Prostate gland (tissue), 2 donors: ENCODE data around the gene MITF. TPM values are rescaled to one million over a fixed set of nuclear protein-coding genes. Genes with fewer than 3 reads are reported as not detected.

Experiments used
- DNase-seq: peaks from one replicate; pipeline ENCODE4 v3.0.0-alpha.2; 2019; ENCODE audit warnings: low spot score
- H3K27ac ChIP-seq, 2 donors: fragments of 200-600 bp; sonication (generic); 2 replicates each; pipeline ENCODE4 v1.5.1; 2017 to 2019
- H3K27me3 ChIP-seq: fragments of 200-600 bp; sonication (generic); replicated peaks from 2 replicates; pipeline ENCODE4 v1.5.1; 2019; ENCODE audit not compliant: insufficient read depth
- H3K36me3 ChIP-seq, 2 donors: fragments of 200-600 bp; sonication (generic); 1 replicate in 1 of 2; 2 replicates in 1 of 2; pipeline versions ENCODE4 v1.5.1 to v1.8.1; 2017 to 2019
- H3K4me1 ChIP-seq: fragments of 200-600 bp; sonication (generic); replicated peaks from 2 replicates; pipeline ENCODE4 v1.5.1; 2019
- H3K4me3 ChIP-seq, 2 donors: fragments of 200-600 bp; sonication (generic); 2 replicates each; pipeline ENCODE4 v1.5.1; 2017 to 2019
- H3K9me3 ChIP-seq: fragments of 200-600 bp; sonication (generic); 2 replicates; pipeline ENCODE4 v1.5.1; 2017
- POLR2A ChIP-seq: fragments of 450-650 bp; IDR thresholded peaks from one replicate; pipeline ENCODE4 v1.6.1; 2016; ENCODE audit warnings: antibody characterized with exemption, mild to moderate bottlenecking
- POLR2AphosphoS5 ChIP-seq: sonication (generic); formaldehyde crosslinking; IDR thresholded peaks from one replicate; pipeline ENCODE4 v1.6.1; 2017; ENCODE audit warnings: antibody characterized with exemption
- WGBS: methylation state at CpG from one replicate; pipeline ENCODE4 v1.1.5; 2018; 5-methylcytosine and 5-hydroxymethylcytosine counted together
- intact Hi-C: fragments of 100-400 bp; cut with DNase I; formaldehyde crosslinking; loops from one replicate; pipeline ENCODE4 v1.14.2; 2022
- total RNA-seq, 2 donors: library from RNA; depleted of rRNA; stranded (reverse); fragments of >200 nt; gene quantifications; one replicate each; pipeline ENCODE4 v1.1.0, GENCODE V29; 2016
- TF ChIP-seq, protein P1 (sequence below), 4 experiments: fragments of 200-600 bp in 2 of 4; fragments of 450-650 bp in 2 of 4; sonication (generic) in 2 of 4; IDR thresholded peaks; 1 replicate in 3 of 4; 2 replicates in 1 of 4; pipeline ENCODE4 v1.5.1; 2016 to 2019; ENCODE audit warnings: antibody characterized with exemption in 4 of 4, mild to moderate bottlenecking in 2 of 4, moderate library complexity in 2 of 4

Gene MITF
- total RNA-seq, 2 donors from 2014 or later, result 7.7 to 17.6 TPM

DNA sequence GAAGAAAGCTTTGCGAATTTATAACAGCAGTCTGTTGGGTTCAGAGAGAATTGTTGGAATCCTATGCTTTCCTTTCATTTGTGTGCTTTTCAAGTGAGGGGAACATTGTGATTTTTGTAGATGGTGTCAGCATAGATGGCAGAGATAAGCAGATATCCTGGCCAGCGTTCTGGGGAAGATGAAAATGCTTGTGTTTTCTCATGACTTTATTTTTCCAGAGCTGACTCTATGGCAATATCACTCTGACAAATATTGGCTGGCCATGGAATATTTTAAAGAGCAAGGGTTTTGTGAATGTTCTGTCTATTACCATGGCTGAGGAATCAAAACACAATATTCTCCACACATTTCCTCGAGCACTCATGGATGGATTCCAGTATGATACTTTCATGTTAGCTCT lies 108.8 kb downstream of the MITF start:
- H3K36me3 ChIP-seq, result no peaks in the 10 kb centered on the region
- TF ChIP-seq POLR2A, result no peak
- TF ChIP-seq, protein P1, sequence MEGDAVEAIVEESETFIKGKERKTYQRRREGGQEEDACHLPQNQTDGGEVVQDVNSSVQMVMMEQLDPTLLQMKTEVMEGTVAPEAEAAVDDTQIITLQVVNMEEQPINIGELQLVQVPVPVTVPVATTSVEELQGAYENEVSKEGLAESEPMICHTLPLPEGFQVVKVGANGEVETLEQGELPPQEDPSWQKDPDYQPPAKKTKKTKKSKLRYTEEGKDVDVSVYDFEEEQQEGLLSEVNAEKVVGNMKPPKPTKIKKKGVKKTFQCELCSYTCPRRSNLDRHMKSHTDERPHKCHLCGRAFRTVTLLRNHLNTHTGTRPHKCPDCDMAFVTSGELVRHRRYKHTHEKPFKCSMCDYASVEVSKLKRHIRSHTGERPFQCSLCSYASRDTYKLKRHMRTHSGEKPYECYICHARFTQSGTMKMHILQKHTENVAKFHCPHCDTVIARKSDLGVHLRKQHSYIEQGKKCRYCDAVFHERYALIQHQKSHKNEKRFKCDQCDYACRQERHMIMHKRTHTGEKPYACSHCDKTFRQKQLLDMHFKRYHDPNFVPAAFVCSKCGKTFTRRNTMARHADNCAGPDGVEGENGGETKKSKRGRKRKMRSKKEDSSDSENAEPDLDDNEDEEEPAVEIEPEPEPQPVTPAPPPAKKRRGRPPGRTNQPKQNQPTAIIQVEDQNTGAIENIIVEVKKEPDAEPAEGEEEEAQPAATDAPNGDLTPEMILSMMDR (IDR thresholded peaks at IDR 0.05), result no peak
- TF ChIP-seq POLR2AphosphoS5, result no peak
- no peak for DNase-seq
- H3K27me3 ChIP-seq, result no peaks in the 10 kb centered on the region
- no peak overlapping the region for H3K4me3 ChIP-seq
- no peaks in the 10 kb centered on the region for H3K4me1 ChIP-seq
- H3K27ac ChIP-seq, result no peak overlapping the region
- no peaks in the 10 kb centered on the region for H3K9me3 ChIP-seq
- WGBS, result 25% methylated on average over 3 of the region's 3 CpGs
- intact Hi-C loops, result no loop called here

DNA sequence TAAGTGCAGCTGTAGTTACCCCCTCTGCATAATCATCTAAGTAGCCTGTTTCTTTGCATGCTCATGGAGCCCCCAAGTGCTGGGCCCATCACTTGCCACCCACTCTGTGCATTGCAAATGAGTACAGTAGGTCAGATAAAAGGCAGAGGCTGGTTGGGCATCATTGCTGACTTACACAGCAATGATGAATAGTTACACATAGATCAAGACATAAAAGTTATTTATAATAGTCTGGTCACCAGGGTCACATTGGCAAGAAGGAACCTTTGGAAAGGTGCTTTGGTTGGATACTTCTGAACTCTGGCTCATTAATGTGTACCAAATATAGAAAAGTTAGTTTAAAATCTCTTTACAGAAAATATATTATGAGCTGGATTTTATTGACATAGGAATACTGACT lies 111.6 kb downstream of the MITF start:
- H3K27me3 ChIP-seq, result no peaks in the 10 kb centered on the region
- H3K36me3 ChIP-seq, result no peaks in the 10 kb centered on the region
- H3K4me1 ChIP-seq, result no peaks in the 10 kb centered on the region
- H3K9me3 ChIP-seq, result no peaks in the 10 kb centered on the region
- intact Hi-C loops, result no loop called here
- H3K27ac ChIP-seq, result no peak overlapping the region
- H3K4me3 ChIP-seq, result no peak overlapping the region
- TF ChIP-seq POLR2A (no peak), POLR2AphosphoS5 (no peak)
- TF ChIP-seq, protein P1 (IDR thresholded peaks at IDR 0.05), result no peak
- no peak for DNase-seq

DNA sequence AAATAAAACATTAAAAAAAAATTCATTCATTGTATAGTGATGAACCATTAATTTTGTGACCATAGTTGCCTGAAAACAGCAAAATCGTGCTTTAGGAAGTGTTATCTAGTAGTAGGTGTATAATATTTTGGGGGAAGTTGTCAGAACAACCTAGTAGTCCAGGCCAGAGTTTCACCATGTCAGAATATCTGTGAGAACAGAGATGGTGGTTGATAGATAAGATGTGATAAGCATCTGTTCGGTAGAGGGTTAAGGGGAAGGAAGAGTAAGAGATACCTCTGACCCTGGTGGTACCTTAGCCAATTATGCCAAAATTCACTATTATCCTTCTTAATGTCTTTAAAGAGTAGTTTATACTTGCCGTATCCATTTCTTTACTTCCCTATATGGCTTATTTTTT lies 113.8 kb downstream of the MITF start:
- DNase-seq, result no peak
- no peaks in the 10 kb centered on the region for H3K36me3 ChIP-seq
- no peaks in the 10 kb centered on the region for H3K9me3 ChIP-seq
- H3K27ac ChIP-seq, result no peak overlapping the region
- intact Hi-C loops, result no loop called here
- no peak for TF ChIP-seq POLR2A
- TF ChIP-seq POLR2AphosphoS5, result no peak
- TF ChIP-seq, protein P1 (IDR thresholded peaks at IDR 0.05), result no peak
- H3K4me1 ChIP-seq, result no peaks in the 10 kb centered on the region
- H3K4me3 ChIP-seq, result no peak overlapping the region
- WGBS, result 87% methylated on average over 3 of the region's 3 CpGs
- no peaks in the 10 kb centered on the region for H3K27me3 ChIP-seq

DNA sequence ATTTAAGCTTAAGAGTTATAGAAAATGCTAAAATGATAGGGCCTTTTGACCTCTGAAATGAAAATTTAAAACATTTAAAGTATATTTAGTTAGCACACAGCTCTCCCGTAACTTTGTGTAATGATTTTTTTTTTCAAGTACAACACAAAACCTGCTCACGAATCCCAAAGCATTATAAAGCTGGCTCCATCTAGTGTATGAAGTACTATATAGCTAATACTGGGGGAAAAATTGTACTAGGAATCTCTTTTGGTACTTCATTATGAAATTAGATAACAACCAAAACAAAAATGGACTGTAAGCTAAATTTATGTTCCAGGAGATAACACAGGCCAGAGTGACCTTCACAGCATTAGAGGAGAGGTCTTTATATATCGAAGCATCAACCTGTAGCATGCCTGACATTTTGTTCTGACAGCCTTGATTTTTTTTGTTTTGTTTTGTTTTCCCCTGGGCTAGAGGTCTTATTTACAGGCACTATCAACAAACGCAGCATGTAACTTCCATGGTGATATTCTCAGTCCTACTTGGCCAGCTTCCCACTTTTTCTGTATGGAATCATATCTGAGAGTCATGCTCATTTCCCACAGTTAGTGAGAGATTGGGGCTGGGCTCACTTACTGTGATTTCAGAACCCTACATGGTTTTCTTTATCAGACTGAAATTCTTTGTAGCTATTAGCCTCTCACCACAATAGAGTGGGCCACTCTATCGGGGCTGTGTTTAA lies 116.3 kb downstream of the MITF start:
- no peak for TF ChIP-seq POLR2AphosphoS5
- TF ChIP-seq, protein P1 (IDR thresholded peaks at IDR 0.05), result peak in 3 of 4 experiments; percentile 17 to 41 (median 23)
- TF ChIP-seq POLR2A, result no peak
- H3K9me3 ChIP-seq, result no peaks in the 10 kb centered on the region
- intact Hi-C loops, result loop anchor here (5.0 kb wide), 1 partner anchor 163 kb away; no protein-coding TSS in a partner anchor
- H3K27ac ChIP-seq, result no peak overlapping the region
- 34% methylated on average over 5 of the region's 5 CpGs for WGBS
- no peak for DNase-seq
- no peaks in the 10 kb centered on the region for H3K27me3 ChIP-seq
- H3K4me3 ChIP-seq, result no peak overlapping the region
- no peaks in the 10 kb centered on the region for H3K4me1 ChIP-seq
- H3K36me3 ChIP-seq, result no peaks in the 10 kb centered on the region
